ENCODE measurements around the gene ZNF236.

DNA sequence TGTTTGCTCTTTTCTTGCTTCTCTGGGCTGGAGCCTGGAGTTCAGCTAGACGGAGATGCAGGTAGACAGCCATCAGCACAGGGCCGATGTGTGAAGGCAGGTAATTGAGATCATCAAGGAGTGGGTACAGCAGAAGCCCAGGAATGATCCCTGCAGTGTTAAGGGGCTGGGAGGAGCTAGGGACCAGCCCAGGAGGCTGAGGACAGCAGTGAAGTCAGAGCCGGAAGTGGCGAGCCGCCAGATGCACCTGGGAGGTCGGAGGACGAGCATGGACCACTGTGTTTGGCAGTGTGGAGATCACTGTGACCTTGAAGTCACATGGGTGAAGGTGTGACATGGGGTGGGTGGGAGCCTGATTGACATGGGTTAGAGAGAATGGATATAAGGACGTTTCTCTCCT, 6.2 kb upstream of the ZNF236 start:
- no peak for TF ChIP-seq YY1 (IDR thresholded peaks at IDR 0.05; ENCODE audit: low read depth)
- no peak for TF ChIP-seq ZBTB7A (IDR thresholded peaks at IDR 0.05; ENCODE audit: low read depth)
- TF ChIP-seq, protein P1, sequence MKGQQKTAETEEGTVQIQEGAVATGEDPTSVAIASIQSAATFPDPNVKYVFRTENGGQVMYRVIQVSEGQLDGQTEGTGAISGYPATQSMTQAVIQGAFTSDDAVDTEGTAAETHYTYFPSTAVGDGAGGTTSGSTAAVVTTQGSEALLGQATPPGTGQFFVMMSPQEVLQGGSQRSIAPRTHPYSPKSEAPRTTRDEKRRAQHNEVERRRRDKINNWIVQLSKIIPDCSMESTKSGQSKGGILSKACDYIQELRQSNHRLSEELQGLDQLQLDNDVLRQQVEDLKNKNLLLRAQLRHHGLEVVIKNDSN (IDR thresholded peaks at IDR 0.05), result no peak
- TF ChIP-seq EP300 (IDR thresholded peaks at IDR 0.05; ENCODE audit: borderline replicate concordance), result no peak
- no peak for TF ChIP-seq FOXM1 (IDR thresholded peaks at IDR 0.05; ENCODE audit: borderline replicate concordance, low read depth)
- TF ChIP-seq, protein P2, sequence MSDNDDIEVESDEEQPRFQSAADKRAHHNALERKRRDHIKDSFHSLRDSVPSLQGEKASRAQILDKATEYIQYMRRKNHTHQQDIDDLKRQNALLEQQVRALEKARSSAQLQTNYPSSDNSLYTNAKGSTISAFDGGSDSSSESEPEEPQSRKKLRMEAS (IDR thresholded peaks at IDR 0.05), result no peak

Data from Ishikawa (cell line).